ENCODE measurements around the gene TMEM272.

- TF ChIP-seq CTCF (IDR thresholded peaks at IDR 0.05) (no peak), ZFX (IDR thresholded peaks at IDR 0.05; ENCODE audit: borderline replicate concordance) (no peak)
Measured at GRCh38 chr13:51764184-51765141, 80.5 kb downstream of the TMEM272 start.
